Suppressor macrophage treated with lipopolysaccharide for 4 hours (primary cell): Measurements from ENCODE around the gene ARMH2.

Source experiments
- DNase-seq: peaks from one replicate; pipeline ENCODE4 v3.0.0-alpha.2; 2020

ARMH2 gene

GRCh38 chr6:24798740-24799540, at the start of gene ARMH2:
Gene ARMH2 (minus strand): TSS chr6:24798917. CDS start chr6:24798857, 60 bp downstream.
- DNase-seq: no peak

- no peak for DNase-seq
Measured at GRCh38 chr6:24848461-24848860, 49.7 kb upstream of the ARMH2 start.

- no peak for DNase-seq
Measured at GRCh38 chr6:24847402-24847801, 48.7 kb upstream of the ARMH2 start.

GRCh38 chr6:24845578-24845977, 46.9 kb upstream of the ARMH2 start:
- no peak for DNase-seq

GRCh38 chr6:24844903-24845302, 46.2 kb upstream of the ARMH2 start:
- no peak for DNase-seq

- DNase-seq: no peak
Measured at GRCh38 chr6:24844061-24844460, 45.3 kb upstream of the ARMH2 start.

- no peak for DNase-seq
Measured at GRCh38 chr6:24840187-24840586, 41.5 kb upstream of the ARMH2 start.

- DNase-seq: no peak
Measured at GRCh38 chr6:24838994-24839393, 40.3 kb upstream of the ARMH2 start.

- DNase-seq: no peak
Measured at GRCh38 chr6:24838081-24838480, 39.4 kb upstream of the ARMH2 start.

- DNase-seq: no peak
Measured at GRCh38 chr6:24836109-24836508, 37.4 kb upstream of the ARMH2 start.

- DNase-seq: no peak
Measured at GRCh38 chr6:24833711-24834386, 35.1 kb upstream of the ARMH2 start.

- DNase-seq: no peak
Measured at GRCh38 chr6:24832794-24833193, 34.1 kb upstream of the ARMH2 start.

- DNase-seq: no peak
Measured at GRCh38 chr6:24831771-24832716, 33.3 kb upstream of the ARMH2 start.

- no peak for DNase-seq
Measured at GRCh38 chr6:24829657-24830056, 30.9 kb upstream of the ARMH2 start.

GRCh38 chr6:24827970-24828369, 29.3 kb upstream of the ARMH2 start:
- DNase-seq: no peak

- no peak for DNase-seq
Measured at GRCh38 chr6:24827162-24827561, 28.4 kb upstream of the ARMH2 start.

GRCh38 chr6:24825130-24825630, 26.5 kb upstream of the ARMH2 start:
- no peak for DNase-seq

GRCh38 chr6:24824142-24824938, 25.6 kb upstream of the ARMH2 start:
- DNase-seq: no peak

GRCh38 chr6:24823185-24823584, 24.5 kb upstream of the ARMH2 start:
- no peak for DNase-seq

GRCh38 chr6:24822696-24823095, 24.0 kb upstream of the ARMH2 start:
- no peak for DNase-seq

- DNase-seq: no peak
Measured at GRCh38 chr6:24821860-24822444, 23.2 kb upstream of the ARMH2 start.

GRCh38 chr6:24818346-24818745, 19.6 kb upstream of the ARMH2 start:
- DNase-seq: no peak
